ENCODE measurements around the gene TIMM13.

Gene TIMM13

GRCh38 chr19:2376784-2377519 is 50.4 kb downstream of the TIMM13 start:
- DNase-seq: no peak
